GM19238 (cell line): ENCODE measurements around the gene UGT1A6.

Experiments used
- DNase-seq: peaks from one replicate; pipeline ENCODE4 v3.0.0; 2011; ENCODE audit warnings: low spot score; ENCODE audit not compliant: insufficient read length

Gene UGT1A6

GRCh38 chr2:233799716-233800115 is 107.0 kb downstream of the UGT1A6 start:
- DNase-seq: no peak

- DNase-seq: no peak
These were observed 107.5 kb downstream of the UGT1A6 start for GRCh38 chr2:233800208-233800607.

- no peak for DNase-seq
These were observed 108.9 kb downstream of the UGT1A6 start for GRCh38 chr2:233801357-233802131.

- DNase-seq: no peak
These were observed 109.6 kb downstream of the UGT1A6 start for GRCh38 chr2:233802132-233802815.

- no peak for DNase-seq
These were observed 110.7 kb downstream of the UGT1A6 start for GRCh38 chr2:233803292-233803911.

GRCh38 chr2:233803994-233804393 is 111.3 kb downstream of the UGT1A6 start:
- no peak for DNase-seq

GRCh38 chr2:233807215-233807865 is 114.7 kb downstream of the UGT1A6 start:
- DNase-seq: no peak

- DNase-seq: no peak
These were observed 115.6 kb downstream of the UGT1A6 start for GRCh38 chr2:233807966-233808935.

GRCh38 chr2:233810385-233810784 is 117.7 kb downstream of the UGT1A6 start:
- DNase-seq: no peak

- DNase-seq: no peak
These were observed 118.4 kb downstream of the UGT1A6 start for GRCh38 chr2:233811087-233811486.

GRCh38 chr2:233811732-233812131 is 119.0 kb downstream of the UGT1A6 start:
- no peak for DNase-seq

GRCh38 chr2:233813236-233814055 is 120.8 kb downstream of the UGT1A6 start:
- DNase-seq: no peak

- no peak for DNase-seq
These were observed 121.6 kb downstream of the UGT1A6 start for GRCh38 chr2:233814056-233814835.

GRCh38 chr2:233815861-233816260 is 123.2 kb downstream of the UGT1A6 start:
- DNase-seq: no peak

GRCh38 chr2:233816334-233816733 is 123.6 kb downstream of the UGT1A6 start:
- DNase-seq: no peak

GRCh38 chr2:233816771-233817170 is 124.1 kb downstream of the UGT1A6 start:
- no peak for DNase-seq

- no peak for DNase-seq
These were observed 124.7 kb downstream of the UGT1A6 start for GRCh38 chr2:233817361-233817911.

GRCh38 chr2:233817995-233818638 is 125.4 kb downstream of the UGT1A6 start:
- DNase-seq: no peak
